ENCODE data around the gene FANCF.

DNA sequence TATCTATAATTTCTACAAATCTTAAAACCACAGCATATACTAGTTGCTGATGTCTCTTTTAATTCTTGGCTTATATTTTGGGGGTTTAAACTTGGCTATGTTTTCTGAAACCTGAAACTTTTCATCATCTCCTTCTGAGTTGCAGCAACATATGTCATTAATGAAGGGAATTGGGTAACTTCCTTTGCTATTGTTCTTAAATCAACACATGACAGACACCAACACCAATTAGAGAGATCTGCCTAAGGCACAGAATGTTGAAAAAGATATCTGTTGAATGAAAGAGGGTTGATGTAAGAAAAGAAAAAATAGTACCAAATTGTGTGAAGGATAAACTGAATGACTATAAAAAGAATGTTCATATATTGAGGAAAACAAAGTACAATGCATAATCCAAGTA is 30.5 kb upstream of the FANCF start:
- TF ChIP-seq GATA2 (IDR thresholded peaks at IDR 0.05; ENCODE audit: low read depth, low read length) (no peak), GATA3 (IDR thresholded peaks at IDR 0.05; ENCODE audit: low read depth, low read length) (no peak)

Data from SH-SY5Y (cell line).